Chondrocyte (in vitro differentiated cells): Measurements from ENCODE around the gene TSHR. TPM values are rescaled to one million over a fixed set of nuclear protein-coding genes. Genes with fewer than 3 reads are reported as not detected.

Experiments used
- DNase-seq: peaks from one replicate; pipeline ENCODE4 v3.0.0; 2021; ENCODE audit warnings: mixed read lengths, low spot score
- H3K27ac Mint-ChIP-seq: one replicate; pipeline ENCODE4 v1.8.0; 2021; ENCODE audit warnings: mild to moderate bottlenecking, moderate library complexity, mixed read lengths; ENCODE audit not compliant: unreplicated experiment
- H3K27me3 Mint-ChIP-seq: 2 replicates; pipeline ENCODE4 v1.8.0; 2021; ENCODE audit warnings: low read depth, mixed read lengths
- H3K36me3 Mint-ChIP-seq: 2 replicates; pipeline ENCODE4 v1.8.0; 2021; ENCODE audit warnings: low read depth, mixed read lengths
- H3K4me1 Mint-ChIP-seq: 2 replicates; pipeline ENCODE4 v1.8.0; 2021; ENCODE audit warnings: low read depth, mild to moderate bottlenecking, mixed read lengths
- H3K4me3 Mint-ChIP-seq: one replicate; pipeline ENCODE4 v1.8.0; 2021; ENCODE audit warnings: mild to moderate bottlenecking, moderate library complexity, mixed read lengths; ENCODE audit not compliant: unreplicated experiment
- H3K9me3 Mint-ChIP-seq: 2 replicates; pipeline ENCODE4 v1.8.0; 2021; ENCODE audit warnings: low read depth, mixed read lengths
- total RNA-seq: library from RNA; stranded (reverse); gene quantifications from 3 replicates; pipeline ENCODE4 v1.2.1, GENCODE V29; 2021
- TF ChIP-seq, protein P1 (sequence below): fragments of 200-600 bp; sonication (generic); IDR thresholded peaks from 2 replicates; pipeline ENCODE4 v1.5.0; 2021; ENCODE audit warnings: antibody characterized with exemption, mild to moderate bottlenecking, moderate library complexity

The TSHR gene
- total RNA-seq, 1 donor from 2014 or later, result not detected

DNA sequence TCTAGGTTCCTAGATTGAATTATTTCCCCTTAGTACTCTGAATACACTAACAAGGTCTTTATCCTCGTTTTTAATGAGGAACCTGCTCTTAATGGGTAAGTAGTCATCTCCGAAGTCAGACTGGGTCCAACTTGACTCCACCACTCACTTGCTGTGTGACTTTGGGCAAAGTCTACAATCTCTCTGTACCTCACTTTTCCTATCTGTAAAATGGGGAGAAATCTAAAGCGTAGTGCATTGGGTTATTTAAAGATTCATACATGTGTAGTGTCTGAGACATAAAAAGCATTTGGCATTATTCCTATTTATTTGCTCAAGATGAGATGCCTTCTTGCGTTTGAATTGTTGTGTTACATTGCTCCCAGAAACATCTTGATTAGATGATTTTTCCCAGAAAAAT lies 213.8 kb downstream of the TSHR start:
- H3K4me3 Mint-ChIP-seq, result peak overlapping the region; percentile 90
- TF ChIP-seq, protein P1, sequence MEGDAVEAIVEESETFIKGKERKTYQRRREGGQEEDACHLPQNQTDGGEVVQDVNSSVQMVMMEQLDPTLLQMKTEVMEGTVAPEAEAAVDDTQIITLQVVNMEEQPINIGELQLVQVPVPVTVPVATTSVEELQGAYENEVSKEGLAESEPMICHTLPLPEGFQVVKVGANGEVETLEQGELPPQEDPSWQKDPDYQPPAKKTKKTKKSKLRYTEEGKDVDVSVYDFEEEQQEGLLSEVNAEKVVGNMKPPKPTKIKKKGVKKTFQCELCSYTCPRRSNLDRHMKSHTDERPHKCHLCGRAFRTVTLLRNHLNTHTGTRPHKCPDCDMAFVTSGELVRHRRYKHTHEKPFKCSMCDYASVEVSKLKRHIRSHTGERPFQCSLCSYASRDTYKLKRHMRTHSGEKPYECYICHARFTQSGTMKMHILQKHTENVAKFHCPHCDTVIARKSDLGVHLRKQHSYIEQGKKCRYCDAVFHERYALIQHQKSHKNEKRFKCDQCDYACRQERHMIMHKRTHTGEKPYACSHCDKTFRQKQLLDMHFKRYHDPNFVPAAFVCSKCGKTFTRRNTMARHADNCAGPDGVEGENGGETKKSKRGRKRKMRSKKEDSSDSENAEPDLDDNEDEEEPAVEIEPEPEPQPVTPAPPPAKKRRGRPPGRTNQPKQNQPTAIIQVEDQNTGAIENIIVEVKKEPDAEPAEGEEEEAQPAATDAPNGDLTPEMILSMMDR, result no peak
- H3K27ac Mint-ChIP-seq, result no peak overlapping the region
- no peaks in the 10 kb centered on the region for H3K9me3 Mint-ChIP-seq
- H3K36me3 Mint-ChIP-seq, result no peaks in the 10 kb centered on the region
- no peak for DNase-seq
- peaks cover 37% of the 10 kb centered on the region for H3K4me1 Mint-ChIP-seq
- no peaks in the 10 kb centered on the region for H3K27me3 Mint-ChIP-seq

DNA sequence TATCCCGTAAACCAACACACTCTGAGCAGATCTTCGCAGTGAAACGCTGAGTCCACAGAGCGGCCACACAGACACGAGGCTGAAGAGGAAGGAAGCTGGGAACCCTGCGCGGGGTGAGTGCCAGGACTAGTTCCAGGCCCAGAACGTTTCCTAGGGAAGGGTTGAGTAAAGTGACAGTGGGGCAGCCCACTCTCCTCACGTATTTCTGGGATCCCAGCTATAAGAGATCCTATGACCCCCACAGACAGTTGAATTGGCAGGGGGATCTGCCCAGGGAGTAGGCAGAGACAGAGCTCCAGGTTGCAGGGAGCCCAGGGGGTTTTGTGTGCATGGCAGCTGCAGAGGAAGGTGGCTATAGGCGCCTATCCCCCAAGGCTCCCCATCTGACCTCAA lies 214.3 kb downstream of the TSHR start:
- no peak for DNase-seq
- H3K4me3 Mint-ChIP-seq, result peak overlapping the region; percentile 90
- H3K9me3 Mint-ChIP-seq, result no peaks in the 10 kb centered on the region
- H3K4me1 Mint-ChIP-seq, result peaks cover 36% of the 10 kb centered on the region
- TF ChIP-seq, protein P1, result no peak
- H3K36me3 Mint-ChIP-seq, result no peaks in the 10 kb centered on the region
- peak overlapping the region; percentile 98 for H3K27ac Mint-ChIP-seq
- H3K27me3 Mint-ChIP-seq, result no peaks in the 10 kb centered on the region

DNA sequence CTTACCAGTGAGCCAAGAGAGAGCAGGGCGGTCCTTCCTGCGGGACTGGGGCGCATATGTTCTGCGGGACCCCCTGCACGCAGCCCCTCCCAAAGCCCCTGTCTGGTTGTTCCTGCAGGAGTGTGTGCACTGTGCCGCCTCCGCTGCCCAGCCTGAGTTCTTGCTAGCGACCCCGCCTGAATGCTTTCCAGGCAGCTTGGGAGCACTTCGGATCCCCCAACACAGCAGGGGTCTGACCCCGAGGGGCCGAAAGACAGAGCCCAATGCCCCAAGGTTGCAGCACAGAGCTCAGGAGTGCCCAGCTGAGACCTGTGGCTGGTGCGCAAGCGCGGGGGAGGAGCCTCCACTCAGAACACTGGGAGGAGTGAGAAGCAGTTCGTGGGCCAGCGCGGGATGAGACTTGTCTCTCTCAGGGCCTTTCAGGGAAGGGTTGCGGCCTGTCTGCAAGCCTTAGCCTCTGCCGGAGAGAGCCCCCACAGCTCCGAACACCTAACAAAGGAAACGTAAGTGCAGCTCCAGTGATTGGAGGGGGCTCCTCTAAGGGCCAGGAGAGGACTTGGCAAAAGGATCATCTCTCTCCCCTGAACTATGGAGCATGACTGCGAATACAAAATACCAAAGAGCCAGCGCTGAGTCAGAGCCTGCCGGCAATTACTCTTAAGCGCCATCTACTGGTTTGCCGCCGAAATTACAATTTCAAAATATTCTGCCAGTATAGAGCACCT lies 214.8 kb downstream of the TSHR start:
- H3K27me3 Mint-ChIP-seq, result no peaks in the 10 kb centered on the region
- H3K4me1 Mint-ChIP-seq, result peaks cover 36% of the 10 kb centered on the region
- no peaks in the 10 kb centered on the region for H3K9me3 Mint-ChIP-seq
- peak; percentile 97 for DNase-seq
- TF ChIP-seq, protein P1, result peak; percentile 91
- no peaks in the 10 kb centered on the region for H3K36me3 Mint-ChIP-seq
- H3K27ac Mint-ChIP-seq, result peak overlapping the region; percentile 98
- peak overlapping the region; percentile 90 for H3K4me3 Mint-ChIP-seq

DNA sequence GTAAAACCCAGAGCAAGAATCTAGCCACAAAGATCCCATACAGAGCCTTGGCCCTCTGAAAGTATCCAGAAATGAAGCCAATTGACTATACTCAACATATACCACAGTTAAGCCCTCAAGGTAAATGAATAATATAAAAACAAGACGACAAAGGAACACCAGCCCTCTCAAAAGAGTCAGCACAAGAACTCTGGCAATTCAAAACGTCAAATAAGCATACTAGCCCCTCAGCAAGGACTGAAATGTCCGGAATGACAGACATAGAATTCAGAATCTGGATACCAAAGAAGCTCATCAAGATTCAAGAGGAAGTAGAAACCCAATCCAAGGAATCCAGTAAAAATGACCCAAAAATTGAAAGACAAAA lies 215.4 kb downstream of the TSHR start:
- no peak for DNase-seq
- TF ChIP-seq, protein P1, result peak; percentile 69
- Mint-ChIP-seq H3K4me1 (peaks cover 36% of the 10 kb centered on the region), H3K27ac (peak overlapping the region; percentile 98), H3K27me3 (no peaks in the 10 kb centered on the region), H3K4me3 (peak overlapping the region; percentile 41), H3K36me3 (no peaks in the 10 kb centered on the region), H3K9me3 (no peaks in the 10 kb centered on the region)

DNA sequence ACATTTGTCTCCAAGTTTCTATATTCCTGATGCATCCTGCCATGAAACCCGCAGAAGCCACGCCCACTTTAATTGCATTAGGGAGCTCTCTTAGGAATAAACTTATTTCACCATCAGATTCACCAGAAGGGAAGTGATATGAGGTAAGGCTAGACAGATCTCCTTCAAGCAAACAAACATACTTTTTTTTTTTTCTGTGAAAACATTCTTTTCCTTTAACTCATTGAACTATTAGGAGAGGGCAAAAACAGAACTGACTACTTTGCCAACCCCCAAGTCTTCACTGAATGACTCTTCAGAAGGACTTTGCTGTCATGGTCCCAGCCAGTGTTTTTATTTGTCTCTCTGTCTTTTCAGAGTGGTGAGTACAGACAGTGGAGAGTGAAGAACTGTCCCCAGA lies 216.9 kb downstream of the TSHR start:
- peaks cover 36% of the 10 kb centered on the region for H3K4me1 Mint-ChIP-seq
- H3K4me3 Mint-ChIP-seq, result no peak overlapping the region
- no peaks in the 10 kb centered on the region for H3K27me3 Mint-ChIP-seq
- no peaks in the 10 kb centered on the region for H3K9me3 Mint-ChIP-seq
- no peaks in the 10 kb centered on the region for H3K36me3 Mint-ChIP-seq
- H3K27ac Mint-ChIP-seq, result no peak overlapping the region
- TF ChIP-seq, protein P1, result no peak
- DNase-seq, result no peak
